MV-4-11 (cell line): ENCODE results near the gene ETFA.
"Not testable (repeated sequence)": the region's sequence is repeated elsewhere in the genome, so short reads cannot be mapped to it uniquely, and the experiment has no call there.

Source experiments
- DNase-seq: peaks from one replicate; lab custom pipeline; 2025; lab: John Stamatoyannopoulos, UW

ETFA gene

GRCh38 chr15:76324066-76324465 lies 12.8 kb upstream of the ETFA start:
- DNase-seq: no peak

- no peak for DNase-seq
These were observed 10.3 kb upstream of the ETFA start for GRCh38 chr15:76321602-76322001.

GRCh38 chr15:76321171-76321570 lies 9.9 kb upstream of the ETFA start:
- DNase-seq: no peak

GRCh38 chr15:76320012-76320411 lies 8.7 kb upstream of the ETFA start:
- no peak for DNase-seq

GRCh38 chr15:76313731-76314130 lies 2.5 kb upstream of the ETFA start:
- DNase-seq: no peak

GRCh38 chr15:76313175-76313567 lies 1.9 kb upstream of the ETFA start:
- DNase-seq: not testable (repeated sequence)

- no peak for DNase-seq
These were observed 1.4 kb upstream of the ETFA start for GRCh38 chr15:76312540-76313174.

- peak; percentile 29 for DNase-seq
These were observed 682 bp downstream of the ETFA start for GRCh38 chr15:76310475-76311099.

GRCh38 chr15:76309601-76310330 lies 1.5 kb downstream of the ETFA start:
- DNase-seq: no peak

GRCh38 chr15:76303909-76304308 lies 7.4 kb downstream of the ETFA start:
- no peak for DNase-seq

GRCh38 chr15:76299786-76300185 lies 11.5 kb downstream of the ETFA start:
- peak; percentile 68 for DNase-seq

GRCh38 chr15:76298986-76299385 lies 12.3 kb downstream of the ETFA start:
- DNase-seq: no peak

- not testable (repeated sequence) for DNase-seq
These were observed 13.3 kb downstream of the ETFA start for GRCh38 chr15:76297951-76298350.

GRCh38 chr15:76296849-76297248 lies 14.4 kb downstream of the ETFA start:
- DNase-seq: no peak

GRCh38 chr15:76294463-76294862 lies 16.8 kb downstream of the ETFA start:
- not testable (repeated sequence) for DNase-seq

- DNase-seq: peak; percentile 52
These were observed 17.9 kb downstream of the ETFA start for GRCh38 chr15:76293361-76293760.

GRCh38 chr15:76289582-76289981 lies 21.7 kb downstream of the ETFA start:
- no peak for DNase-seq

GRCh38 chr15:76286271-76286879 lies 24.9 kb downstream of the ETFA start:
- no peak for DNase-seq

- DNase-seq: no peak
These were observed 25.9 kb downstream of the ETFA start for GRCh38 chr15:76285241-76285825.

GRCh38 chr15:76282465-76282864 lies 28.8 kb downstream of the ETFA start:
- no peak for DNase-seq

- DNase-seq: no peak
These were observed 32.6 kb downstream of the ETFA start for GRCh38 chr15:76278651-76279050.

- DNase-seq: no peak
These were observed 36.4 kb downstream of the ETFA start for GRCh38 chr15:76274821-76275220.
